Natural killer cell (primary cell): ENCODE data around the gene IL22. TPM values are rescaled to one million over a fixed set of nuclear protein-coding genes. Genes with fewer than 3 reads are reported as not detected.
A peak's percentile ranks its signal among the peaks of the same experiment; 100 is the strongest.

ENCODE experiments used
- ATAC-seq, 3 donors: fragments of 150-1000 bp in 2 of 3; fragments of 200-7000 bp in 1 of 3; cut with Tn5 transposase; 1 replicate in 1 of 3; 2 replicates in 2 of 3; pipeline ENCODE4 v1.10.0; 2021; ENCODE audit warnings: mild to moderate bottlenecking in 2 of 3, moderate library complexity in 2 of 3
- DNase-seq, 2 donors: peaks; one replicate each; pipeline versions ENCODE4 v3.0.0 to v3.0.0-alpha.2; 2013 to 2021; ENCODE audit warnings: mixed read lengths in 1 of 2
- H3K27ac ChIP-seq: one replicate; pipeline ENCODE4 v1.5.1; 2013; ENCODE audit warnings: mild to moderate bottlenecking, low read length
- H3K27me3 ChIP-seq: one replicate; pipeline ENCODE4 v1.6.1; 2013; ENCODE audit warnings: low read length; ENCODE audit not compliant: control insufficient read depth, insufficient read depth
- H3K36me3 ChIP-seq: one replicate; pipeline ENCODE4 v1.6.1; 2013; ENCODE audit warnings: low read length; ENCODE audit not compliant: control insufficient read depth, insufficient read depth
- H3K4me1 ChIP-seq: one replicate; pipeline ENCODE4 v1.6.1; 2013; ENCODE audit warnings: low read length; ENCODE audit not compliant: control insufficient read depth, insufficient read depth
- H3K4me3 ChIP-seq: one replicate; pipeline ENCODE4 v1.5.1; 2013; ENCODE audit warnings: low read length
- H3K9me3 ChIP-seq: one replicate; pipeline ENCODE4 v1.6.1; 2013; ENCODE audit warnings: low read length; ENCODE audit not compliant: control insufficient read depth, insufficient read depth
- H3K27ac Mint-ChIP-seq, 2 donors: one replicate each; pipeline ENCODE4 v1.8.0; 2022; ENCODE audit warnings: mild to moderate bottlenecking in 2 of 2, mixed read lengths in 2 of 2, moderate library complexity in 1 of 2
- H3K27me3 Mint-ChIP-seq, 2 donors: one replicate each; pipeline ENCODE4 v1.8.0; 2022; ENCODE audit warnings: low read depth in 2 of 2, mixed read lengths in 2 of 2
- H3K36me3 Mint-ChIP-seq: one replicate; pipeline ENCODE4 v1.8.0; 2022; ENCODE audit warnings: mixed read lengths
- H3K4me1 Mint-ChIP-seq, 2 donors: one replicate each; pipeline ENCODE4 v1.8.0; 2022; ENCODE audit warnings: mixed read lengths in 2 of 2
- H3K4me3 Mint-ChIP-seq: one replicate; pipeline ENCODE4 v1.8.0; 2022; ENCODE audit warnings: mild to moderate bottlenecking, moderate library complexity, mixed read lengths
- H3K9me3 Mint-ChIP-seq, 2 donors: one replicate each; pipeline ENCODE4 v1.8.0; 2022; ENCODE audit warnings: mixed read lengths in 2 of 2
- CTCF ChIP-seq: fragments of 200-600 bp; IDR thresholded peaks from one replicate; pipeline ENCODE4 v1.8.0; 2022; ENCODE audit warnings: antibody characterized with exemption
- WGBS: methylation state at CpG from one replicate; pipeline ENCODE4 v1.1.7; 2013; ENCODE audit warnings: missing lambda C conversion rate; ENCODE audit not compliant: insufficient coverage; 5-methylcytosine and 5-hydroxymethylcytosine counted together
- intact Hi-C: fragments of 100-400 bp; cut with micrococcal nuclease; formaldehyde crosslinking; loops from one replicate; pipeline ENCODE4 v1.14.2; 2022
- total RNA-seq, 4 donors: library from RNA; stranded (reverse); fragments of 120-200 nt in 1 of 4; gene quantifications; one replicate each; pipeline versions ENCODE4 v1.2.3 to v1.2.4, GENCODE V29; 2013 to 2022

Gene IL22
- total RNA-seq, 3 donors from 2014 or later (not counting 1 experiment from before 2014, with no cell fraction given) = not detected

GRCh38 chr12:68234140-68234539 lies 19.3 kb downstream of the IL22 start:
- no peak for TF ChIP-seq CTCF
- Mint-ChIP-seq H3K36me3 (no peaks in the 10 kb centered on the region), H3K4me1 (peaks cover 19 to 20% of the 10 kb centered on the region in 2 donors), H3K9me3 (no peaks in the 10 kb centered on the region), H3K27me3 (peaks cover 0 to 6% of the 10 kb centered on the region in 2 donors), H3K27ac (no peak overlapping the region), H3K4me3 (no peak overlapping the region)
- no peaks in the 10 kb centered on the region for H3K36me3 ChIP-seq
- ATAC-seq = no peak
- peaks cover 11% of the 10 kb centered on the region for H3K4me1 ChIP-seq
- intact Hi-C loops = no loop called here
- H3K9me3 ChIP-seq = no peaks in the 10 kb centered on the region
- 100% methylated on average over 1 of the region's 2 CpGs for WGBS
- no peaks in the 10 kb centered on the region for H3K27me3 ChIP-seq
- H3K4me3 ChIP-seq = no peak overlapping the region
- H3K27ac ChIP-seq = no peak overlapping the region
- peak in 1 of 2 donors; percentile 36 for DNase-seq

- ATAC-seq (no peak), DNase-seq (no peak)
- no peak for TF ChIP-seq CTCF
- Mint-ChIP-seq H3K9me3 (no peaks in the 10 kb centered on the region), H3K27me3 (peaks cover 0 to 6% of the 10 kb centered on the region in 2 donors), H3K4me3 (no peak overlapping the region), H3K27ac (no peak overlapping the region), H3K36me3 (no peaks in the 10 kb centered on the region), H3K4me1 (peaks cover 19 to 20% of the 10 kb centered on the region in 2 donors)
- Histone ChIP-seq H3K27ac (no peak overlapping the region), H3K9me3 (no peaks in the 10 kb centered on the region), H3K36me3 (no peaks in the 10 kb centered on the region), H3K4me1 (peaks cover 11% of the 10 kb centered on the region), H3K4me3 (no peak overlapping the region), H3K27me3 (no peaks in the 10 kb centered on the region)
- 80% methylated on average over 4 of the region's 5 CpGs for WGBS
- intact Hi-C loops = no loop called here
Observed at GRCh38 chr12:68233498-68233897, 19.9 kb downstream of the IL22 start.

- DNase-seq (no peak), ATAC-seq (no peak)
- no peaks in the 10 kb centered on the region for H3K9me3 ChIP-seq
- Mint-ChIP-seq H3K4me1 (peaks cover 8 to 14% of the 10 kb centered on the region in 2 donors), H3K4me3 (no peak overlapping the region), H3K27ac (no peak overlapping the region), H3K9me3 (no peaks in the 10 kb centered on the region), H3K36me3 (no peaks in the 10 kb centered on the region), H3K27me3 (peaks cover 4 to 6% of the 10 kb centered on the region in 2 donors)
- no peaks in the 10 kb centered on the region for H3K27me3 ChIP-seq
- no peak overlapping the region for H3K4me3 ChIP-seq
- intact Hi-C loops = no loop called here
- H3K4me1 ChIP-seq = peaks cover 8% of the 10 kb centered on the region
- 60% methylated on average over 2 of the region's 3 CpGs for WGBS
- no peaks in the 10 kb centered on the region for H3K36me3 ChIP-seq
- no peak for TF ChIP-seq CTCF
- no peak overlapping the region for H3K27ac ChIP-seq
Observed at GRCh38 chr12:68231691-68232090, 21.7 kb downstream of the IL22 start.

- Mint-ChIP-seq H3K4me1 (peaks cover 4 to 9% of the 10 kb centered on the region in 2 donors), H3K36me3 (no peaks in the 10 kb centered on the region), H3K27ac (no peak overlapping the region), H3K4me3 (no peak overlapping the region), H3K27me3 (peaks cover 8 to 11% of the 10 kb centered on the region in 2 donors), H3K9me3 (no peaks in the 10 kb centered on the region)
- Histone ChIP-seq H3K9me3 (no peaks in the 10 kb centered on the region), H3K27ac (no peak overlapping the region), H3K27me3 (no peaks in the 10 kb centered on the region), H3K4me3 (no peak overlapping the region), H3K36me3 (no peaks in the 10 kb centered on the region), H3K4me1 (peaks cover 3% of the 10 kb centered on the region)
- TF ChIP-seq CTCF = no peak
- intact Hi-C loops = no loop called here
- ATAC-seq = no peak
- DNase-seq = no peak
Observed at GRCh38 chr12:68231229-68231628, 22.2 kb downstream of the IL22 start.
